Measurements from ENCODE around the gene OCIAD1.

- TF ChIP-seq, protein P1, sequence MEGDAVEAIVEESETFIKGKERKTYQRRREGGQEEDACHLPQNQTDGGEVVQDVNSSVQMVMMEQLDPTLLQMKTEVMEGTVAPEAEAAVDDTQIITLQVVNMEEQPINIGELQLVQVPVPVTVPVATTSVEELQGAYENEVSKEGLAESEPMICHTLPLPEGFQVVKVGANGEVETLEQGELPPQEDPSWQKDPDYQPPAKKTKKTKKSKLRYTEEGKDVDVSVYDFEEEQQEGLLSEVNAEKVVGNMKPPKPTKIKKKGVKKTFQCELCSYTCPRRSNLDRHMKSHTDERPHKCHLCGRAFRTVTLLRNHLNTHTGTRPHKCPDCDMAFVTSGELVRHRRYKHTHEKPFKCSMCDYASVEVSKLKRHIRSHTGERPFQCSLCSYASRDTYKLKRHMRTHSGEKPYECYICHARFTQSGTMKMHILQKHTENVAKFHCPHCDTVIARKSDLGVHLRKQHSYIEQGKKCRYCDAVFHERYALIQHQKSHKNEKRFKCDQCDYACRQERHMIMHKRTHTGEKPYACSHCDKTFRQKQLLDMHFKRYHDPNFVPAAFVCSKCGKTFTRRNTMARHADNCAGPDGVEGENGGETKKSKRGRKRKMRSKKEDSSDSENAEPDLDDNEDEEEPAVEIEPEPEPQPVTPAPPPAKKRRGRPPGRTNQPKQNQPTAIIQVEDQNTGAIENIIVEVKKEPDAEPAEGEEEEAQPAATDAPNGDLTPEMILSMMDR (IDR thresholded peaks at IDR 0.05; ENCODE audit: low read length): no peak
- TF ChIP-seq EZH2 (optimal IDR thresholded peaks at IDR 0.05; ENCODE audit: low read depth, low read length): no peak
Observed at GRCh38 chr4:48796927-48797679, 33.8 kb upstream of the OCIAD1 start.
